SK-N-SH treated with all-trans-retinoic acid at 6 μM for 48 hours (cell line): ENCODE measurements around the gene ADARB2.

Experiments
- GLIS3 ChIP-seq: fragments of 250-450 bp; sonication (Bioruptor Pico); IDR thresholded peaks from 2 replicates; pipeline ENCODE4 v1.5.0; 2020; ENCODE audit warnings: mild to moderate bottlenecking, moderate library complexity
- RARB ChIP-seq: fragments of 250-450 bp; sonication (Bioruptor Pico); IDR thresholded peaks from 2 replicates; pipeline ENCODE4 v1.8.0; 2021; ENCODE audit warnings: mild to moderate bottlenecking, moderate library complexity
- ZFP3 ChIP-seq: fragments of 250-450 bp; sonication (Bioruptor Pico); IDR thresholded peaks from 2 replicates; pipeline ENCODE4 v1.5.0; 2020; ENCODE audit warnings: mild to moderate bottlenecking, moderate library complexity
- ZFP30 ChIP-seq: fragments of 450-650 bp; formaldehyde crosslinking; IDR thresholded peaks from 2 replicates; pipeline ENCODE4 v1.5.0; 2022; ENCODE audit warnings: mild to moderate bottlenecking, moderate library complexity
- ZNF565 ChIP-seq: fragments of 450-650 bp; formaldehyde crosslinking; conservative IDR thresholded peaks from 2 replicates; pipeline ENCODE4 v1.5.0; 2020; ENCODE audit warnings: low read depth, mild to moderate bottlenecking, moderate library complexity
- ZNF70 ChIP-seq: fragments of 450-650 bp; formaldehyde crosslinking; IDR thresholded peaks from 2 replicates; pipeline ENCODE4 v1.5.0; 2020; ENCODE audit warnings: mild to moderate bottlenecking, moderate library complexity
- TF ChIP-seq, protein P1 (sequence below): fragments of 250-450 bp; sonication (Bioruptor Pico); IDR thresholded peaks from 2 replicates; pipeline ENCODE4 v1.5.1; 2020; ENCODE audit warnings: low read depth, mild to moderate bottlenecking, moderate library complexity
- TF ChIP-seq, protein P2 (sequence below): fragments of 250-450 bp; sonication (Bioruptor Pico); IDR thresholded peaks from 2 replicates; pipeline ENCODE4 v1.5.0; 2020; ENCODE audit warnings: mild to moderate bottlenecking, moderate library complexity

DNA sequence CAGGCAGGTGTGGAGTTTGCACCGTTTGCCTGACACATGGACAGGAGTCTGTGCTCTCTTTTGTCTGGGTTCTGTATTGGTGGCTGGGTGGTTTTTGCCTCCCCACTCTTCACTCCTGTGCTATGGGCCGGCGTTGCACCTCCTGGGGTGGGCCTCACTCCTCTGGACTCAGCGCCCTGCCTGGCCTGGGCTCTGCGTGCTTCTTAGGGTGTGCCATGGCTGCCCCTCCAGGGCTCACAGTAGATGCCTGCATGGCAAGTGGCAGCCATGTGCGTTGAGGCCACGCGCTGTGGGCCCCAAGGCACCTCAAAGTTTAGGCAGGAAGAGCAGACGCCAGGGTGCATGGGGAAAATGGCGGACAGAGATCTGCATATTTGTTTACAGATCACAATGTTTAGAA, 319.8 kb downstream of the ADARB2 start:
- TF ChIP-seq ZFP3 (CRISPR knock-in tag) = no peak
- no peak for TF ChIP-seq ZNF70 (CRISPR knock-in tag)
- no peak for TF ChIP-seq ZFP30 (CRISPR knock-in tag)
- no peak for TF ChIP-seq ZNF565 (CRISPR knock-in tag)
- TF ChIP-seq GLIS3 (CRISPR knock-in tag) = no peak
- TF ChIP-seq, protein P1, sequence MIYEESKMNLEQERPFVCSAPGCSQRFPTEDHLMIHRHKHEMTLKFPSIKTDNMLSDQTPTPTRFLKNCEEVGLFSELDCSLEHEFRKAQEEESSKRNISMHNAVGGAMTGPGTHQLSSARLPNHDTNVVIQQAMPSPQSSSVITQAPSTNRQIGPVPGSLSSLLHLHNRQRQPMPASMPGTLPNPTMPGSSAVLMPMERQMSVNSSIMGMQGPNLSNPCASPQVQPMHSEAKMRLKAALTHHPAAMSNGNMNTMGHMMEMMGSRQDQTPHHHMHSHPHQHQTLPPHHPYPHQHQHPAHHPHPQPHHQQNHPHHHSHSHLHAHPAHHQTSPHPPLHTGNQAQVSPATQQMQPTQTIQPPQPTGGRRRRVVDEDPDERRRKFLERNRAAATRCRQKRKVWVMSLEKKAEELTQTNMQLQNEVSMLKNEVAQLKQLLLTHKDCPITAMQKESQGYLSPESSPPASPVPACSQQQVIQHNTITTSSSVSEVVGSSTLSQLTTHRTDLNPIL = no peak
- TF ChIP-seq, protein P2, sequence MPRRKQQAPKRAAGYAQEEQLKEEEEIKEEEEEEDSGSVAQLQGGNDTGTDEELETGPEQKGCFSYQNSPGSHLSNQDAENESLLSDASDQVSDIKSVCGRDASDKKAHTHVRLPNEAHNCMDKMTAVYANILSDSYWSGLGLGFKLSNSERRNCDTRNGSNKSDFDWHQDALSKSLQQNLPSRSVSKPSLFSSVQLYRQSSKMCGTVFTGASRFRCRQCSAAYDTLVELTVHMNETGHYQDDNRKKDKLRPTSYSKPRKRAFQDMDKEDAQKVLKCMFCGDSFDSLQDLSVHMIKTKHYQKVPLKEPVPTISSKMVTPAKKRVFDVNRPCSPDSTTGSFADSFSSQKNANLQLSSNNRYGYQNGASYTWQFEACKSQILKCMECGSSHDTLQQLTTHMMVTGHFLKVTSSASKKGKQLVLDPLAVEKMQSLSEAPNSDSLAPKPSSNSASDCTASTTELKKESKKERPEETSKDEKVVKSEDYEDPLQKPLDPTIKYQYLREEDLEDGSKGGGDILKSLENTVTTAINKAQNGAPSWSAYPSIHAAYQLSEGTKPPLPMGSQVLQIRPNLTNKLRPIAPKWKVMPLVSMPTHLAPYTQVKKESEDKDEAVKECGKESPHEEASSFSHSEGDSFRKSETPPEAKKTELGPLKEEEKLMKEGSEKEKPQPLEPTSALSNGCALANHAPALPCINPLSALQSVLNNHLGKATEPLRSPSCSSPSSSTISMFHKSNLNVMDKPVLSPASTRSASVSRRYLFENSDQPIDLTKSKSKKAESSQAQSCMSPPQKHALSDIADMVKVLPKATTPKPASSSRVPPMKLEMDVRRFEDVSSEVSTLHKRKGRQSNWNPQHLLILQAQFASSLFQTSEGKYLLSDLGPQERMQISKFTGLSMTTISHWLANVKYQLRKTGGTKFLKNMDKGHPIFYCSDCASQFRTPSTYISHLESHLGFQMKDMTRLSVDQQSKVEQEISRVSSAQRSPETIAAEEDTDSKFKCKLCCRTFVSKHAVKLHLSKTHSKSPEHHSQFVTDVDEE (CRISPR knock-in tag) = no peak
- no peak for TF ChIP-seq RARB (CRISPR knock-in tag)
